Stimulated activated CD8-positive, alpha-beta memory T cell treated with anti-CD3 and anti-CD28 coated beads, Interleukin-2, amount 100 ng/mL, for 48 hours (primary cell): ENCODE data around the gene MYL4.

Experiments
- DNase-seq, 2 donors: peaks; one replicate each; pipeline ENCODE4 v3.0.0-alpha.2; 2020; ENCODE audit warnings: low read depth in 2 of 2

MYL4 gene

GRCh38 chr17:47273245-47273644 lies 64.1 kb downstream of the MYL4 start:
- DNase-seq, result no peak
